HS-27A (cell line): ENCODE measurements around the gene SLIT3.

Experiments
- DNase-seq: peaks from one replicate; pipeline ENCODE4 v3.0.0-alpha.2; 2012; ENCODE audit warnings: low read depth, missing footprints

The SLIT3 gene

DNA sequence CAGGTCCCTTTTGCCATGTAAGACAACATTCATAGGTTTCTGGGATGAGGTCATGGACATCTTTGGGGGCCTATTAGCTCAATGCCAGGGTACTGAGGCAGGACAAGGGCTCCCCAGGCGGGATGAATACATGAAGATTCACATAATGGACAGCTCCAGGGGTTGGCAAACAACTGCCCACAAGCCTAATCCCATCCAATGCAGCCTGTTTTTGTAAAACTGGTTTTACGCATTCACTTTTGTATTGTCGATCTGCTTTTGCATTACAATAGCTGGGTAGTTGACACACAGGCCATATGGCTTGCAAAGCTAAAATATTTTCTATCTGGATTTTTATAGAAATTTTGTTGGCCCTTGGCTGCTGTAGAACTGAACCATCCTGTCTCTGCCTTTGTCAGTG, 473.3 kb downstream of the SLIT3 start:
- no peak for DNase-seq

DNA sequence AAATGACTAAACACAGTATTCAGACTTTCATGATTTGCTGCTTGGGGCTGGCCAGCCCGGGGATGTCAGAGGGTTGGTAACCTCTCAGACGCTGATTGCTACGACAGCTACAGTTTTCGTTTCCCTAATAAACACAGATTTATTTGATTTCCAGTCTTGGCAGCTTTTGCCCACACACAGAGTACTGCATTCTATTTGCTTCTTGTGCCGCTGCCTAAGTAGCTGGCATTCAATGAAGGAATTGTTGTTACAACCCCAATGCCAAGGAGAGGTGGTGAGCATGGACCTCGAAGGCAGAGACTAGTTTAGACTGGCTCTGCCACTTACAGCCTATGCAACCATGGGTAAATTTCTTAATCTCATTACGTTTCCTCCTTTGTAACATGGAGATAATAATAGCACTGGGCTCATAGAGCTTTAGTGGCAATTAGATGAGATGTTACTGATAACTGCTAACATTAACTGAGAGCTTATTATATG, 474.7 kb downstream of the SLIT3 start:
- no peak for DNase-seq

DNA sequence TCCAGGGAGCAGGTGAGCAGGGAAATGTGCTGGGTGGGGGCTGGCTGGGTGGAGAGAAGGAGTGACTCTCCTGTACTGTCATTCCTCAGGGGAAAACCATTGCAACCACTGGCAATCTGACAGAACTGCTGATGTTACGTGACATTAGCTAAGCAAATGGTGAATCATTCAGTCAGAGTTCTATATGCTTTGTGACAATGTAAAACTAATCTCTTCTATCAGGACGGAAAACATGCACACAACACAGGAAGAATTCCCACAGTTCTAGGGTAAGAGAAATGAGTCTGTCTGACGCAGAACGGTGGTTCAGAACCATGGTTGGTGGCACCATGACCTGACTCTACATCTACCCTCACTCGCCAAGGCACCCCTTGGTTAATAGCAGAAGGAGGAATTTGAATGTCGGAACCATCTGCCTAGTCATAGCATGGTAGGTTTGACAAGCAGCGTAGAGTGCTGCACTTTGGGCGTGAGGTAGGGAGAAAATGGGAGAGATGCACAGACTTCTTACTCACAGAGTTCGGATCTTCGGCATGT, 478.1 kb downstream of the SLIT3 start:
- DNase-seq, result no peak

DNA sequence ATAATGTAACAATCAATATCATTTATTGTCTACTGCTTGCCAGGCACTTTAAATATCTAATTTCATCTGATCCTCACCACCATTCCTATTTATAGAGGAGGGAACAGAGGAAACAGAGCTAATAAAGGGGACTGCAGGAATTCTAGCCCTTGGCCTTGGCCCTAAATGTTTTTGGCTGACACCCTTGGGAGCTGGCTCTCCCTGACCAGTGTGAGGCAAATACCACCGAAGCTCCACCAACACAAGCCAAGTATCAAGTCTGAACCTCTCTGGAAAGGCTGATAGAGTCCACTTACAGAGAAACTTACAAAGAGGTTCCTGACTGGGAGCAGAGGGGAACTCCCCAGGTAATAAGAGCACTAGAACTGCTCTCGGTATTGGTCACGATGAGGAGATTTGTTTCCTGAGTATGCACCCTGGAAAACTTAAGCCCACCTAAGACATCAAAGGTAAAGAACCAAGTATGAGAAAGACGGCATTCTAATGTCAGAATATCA, 478.6 kb downstream of the SLIT3 start:
- DNase-seq, result no peak

DNA sequence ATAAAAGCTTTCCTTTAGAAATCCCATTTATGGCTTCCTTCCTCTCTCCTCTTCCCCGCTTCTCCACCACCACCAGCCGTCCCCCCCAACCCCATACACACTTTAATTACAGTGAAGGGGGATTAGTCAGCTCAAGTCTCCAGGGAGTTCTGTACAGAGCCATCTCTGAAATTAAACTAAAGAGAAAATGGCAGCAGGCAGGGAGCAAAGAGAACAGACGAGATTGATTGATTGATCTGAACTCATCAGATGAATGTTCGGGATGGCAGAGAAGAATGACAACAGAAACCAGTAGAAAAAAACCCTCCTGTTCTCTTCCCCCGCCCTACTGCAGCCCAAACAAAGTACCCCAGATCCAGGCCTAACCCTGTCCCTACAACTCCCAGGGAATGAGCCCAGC, 480.1 kb downstream of the SLIT3 start:
- no peak for DNase-seq

DNA sequence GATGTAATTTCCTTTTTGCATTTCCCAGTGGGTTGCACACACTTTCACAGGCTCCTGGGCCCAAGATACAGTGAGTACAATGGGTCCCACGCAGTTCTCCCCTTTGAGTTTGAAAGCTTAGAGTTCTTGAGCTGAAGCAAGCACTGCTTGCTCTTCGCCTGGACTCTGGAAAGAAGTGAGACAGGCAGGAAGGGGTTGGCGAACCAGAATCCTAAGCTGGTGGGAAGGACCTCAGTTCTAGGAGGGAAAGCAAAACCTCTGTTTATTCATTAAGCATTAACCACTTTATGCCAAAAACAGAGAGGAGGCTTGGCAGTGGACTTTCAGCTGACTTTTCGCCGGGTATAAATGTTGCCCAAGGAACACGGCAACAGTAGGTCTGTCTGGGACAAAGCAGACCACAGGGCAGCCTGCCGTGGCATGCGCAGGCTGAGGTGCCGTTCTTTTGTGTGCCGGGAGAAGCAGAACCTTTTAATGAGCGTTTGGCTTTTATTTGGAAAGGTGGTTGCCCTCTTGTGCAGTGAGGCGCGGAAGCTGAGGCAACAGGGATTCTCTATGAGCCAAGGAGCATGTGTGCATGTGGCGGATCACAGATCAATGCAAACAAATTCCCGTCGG, 481.8 kb downstream of the SLIT3 start:
- no peak for DNase-seq

DNA sequence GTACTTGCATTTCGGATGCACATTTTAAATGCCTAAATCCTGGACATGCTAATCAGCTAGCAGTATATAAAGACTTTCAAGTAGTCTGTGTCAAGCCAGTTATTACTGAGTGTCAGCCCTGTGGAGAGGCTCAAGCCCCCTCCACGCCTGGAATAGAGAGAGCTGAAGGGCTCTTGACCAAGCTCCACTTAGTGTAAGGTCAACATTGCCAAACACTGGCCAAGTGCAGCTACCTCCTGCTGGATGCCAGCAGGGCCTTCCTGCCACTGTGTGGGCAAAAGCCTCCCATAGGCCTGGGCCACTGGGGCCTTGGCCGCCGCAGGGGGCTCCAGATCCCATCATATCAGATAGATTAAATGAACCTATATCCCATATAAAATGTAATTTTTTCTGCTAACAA, 482.4 kb downstream of the SLIT3 start:
- no peak for DNase-seq

DNA sequence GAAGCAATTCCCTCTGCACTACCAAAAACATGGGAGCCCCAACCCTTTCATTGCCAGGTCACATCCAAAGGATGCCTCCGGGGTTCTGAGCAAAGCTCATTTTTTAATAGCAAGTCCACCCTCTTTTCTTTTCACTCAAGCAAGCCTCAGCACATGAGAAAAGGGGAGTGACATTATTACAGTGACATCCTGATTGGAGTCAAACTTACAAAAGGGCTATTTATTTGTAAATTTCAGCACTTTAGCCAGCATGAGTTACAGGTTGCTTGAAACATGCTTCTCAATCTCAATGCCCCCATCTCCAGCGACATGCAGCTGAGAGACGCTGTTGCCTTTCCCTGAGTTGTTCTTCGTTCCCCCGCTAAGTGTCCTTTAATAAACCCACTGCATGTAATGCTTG, 483.3 kb downstream of the SLIT3 start:
- DNase-seq, result no peak

DNA sequence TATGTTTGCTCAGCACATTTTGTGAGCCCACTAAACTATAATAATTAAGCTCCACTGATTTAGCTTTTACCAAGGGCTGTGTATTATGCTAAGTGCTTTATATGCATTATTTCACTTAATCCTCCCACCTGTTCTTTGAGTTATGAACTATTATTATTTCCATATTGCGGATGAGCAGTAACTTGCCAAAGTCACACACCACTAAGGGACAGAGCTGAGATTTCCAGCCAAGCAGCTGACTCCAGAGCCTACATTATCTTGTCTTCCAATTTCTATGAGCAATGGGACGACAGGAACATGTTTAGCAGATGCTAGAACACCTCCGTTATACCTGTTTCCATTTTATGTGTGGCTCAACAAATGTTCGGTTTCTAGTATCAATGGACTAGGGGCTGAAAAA, 484.3 kb downstream of the SLIT3 start:
- DNase-seq, result no peak

DNA sequence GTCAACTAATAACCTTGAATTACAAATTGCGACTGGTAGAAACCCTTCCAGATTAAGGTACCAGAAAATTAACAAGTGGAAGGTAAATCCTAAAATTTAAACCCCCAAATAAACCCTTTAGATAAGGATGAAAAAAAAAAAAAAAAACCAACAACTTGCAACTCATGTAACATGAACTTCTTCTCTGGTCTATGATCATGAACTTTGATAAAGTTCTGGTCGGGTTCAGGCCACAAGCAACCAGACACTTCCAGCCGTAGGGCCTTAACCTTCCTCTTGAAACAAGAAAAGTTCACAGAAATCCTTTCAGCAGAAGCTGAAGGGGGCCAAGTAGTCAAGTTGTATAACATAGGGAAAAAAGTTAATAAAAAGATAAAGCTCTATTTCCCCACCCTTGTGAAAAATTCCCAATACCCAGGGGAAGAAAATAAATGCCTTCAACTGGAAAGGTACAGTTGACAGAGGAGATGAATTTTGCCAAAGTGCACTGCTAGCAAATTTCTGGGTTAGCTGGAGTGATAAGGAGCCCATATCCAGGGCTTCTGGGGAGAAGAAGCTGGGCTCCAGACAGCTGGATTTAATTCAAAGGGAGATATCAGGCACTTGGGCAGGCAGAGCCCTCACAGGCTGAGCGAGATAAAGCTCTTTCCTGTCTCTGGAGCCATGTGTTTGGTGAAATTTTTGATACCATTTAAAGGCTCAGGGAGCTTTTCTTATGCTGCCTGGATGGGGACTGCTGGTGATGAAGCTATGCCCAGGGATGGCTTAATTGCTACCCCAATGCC, 487.6 kb downstream of the SLIT3 start:
- no peak for DNase-seq

DNA sequence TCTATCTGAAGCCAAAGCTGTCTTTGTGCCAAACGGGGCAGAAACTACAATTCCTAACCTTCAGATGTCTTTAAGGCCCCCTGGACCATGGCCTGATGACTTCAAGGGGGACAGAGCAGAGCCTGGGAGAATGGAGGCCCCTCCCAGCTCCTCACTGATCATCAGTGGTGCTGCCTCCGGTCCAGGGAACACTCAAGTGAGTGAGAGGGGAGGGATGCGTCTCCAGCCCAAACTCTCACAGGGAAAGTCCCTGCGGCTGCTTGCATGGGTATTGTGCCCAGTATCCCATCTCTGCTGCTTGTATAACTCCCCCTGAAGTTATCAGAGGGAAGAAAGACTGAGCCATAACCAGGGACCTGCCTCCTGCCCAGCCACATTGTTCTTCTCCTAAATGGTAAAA, 490.3 kb downstream of the SLIT3 start:
- no peak for DNase-seq

DNA sequence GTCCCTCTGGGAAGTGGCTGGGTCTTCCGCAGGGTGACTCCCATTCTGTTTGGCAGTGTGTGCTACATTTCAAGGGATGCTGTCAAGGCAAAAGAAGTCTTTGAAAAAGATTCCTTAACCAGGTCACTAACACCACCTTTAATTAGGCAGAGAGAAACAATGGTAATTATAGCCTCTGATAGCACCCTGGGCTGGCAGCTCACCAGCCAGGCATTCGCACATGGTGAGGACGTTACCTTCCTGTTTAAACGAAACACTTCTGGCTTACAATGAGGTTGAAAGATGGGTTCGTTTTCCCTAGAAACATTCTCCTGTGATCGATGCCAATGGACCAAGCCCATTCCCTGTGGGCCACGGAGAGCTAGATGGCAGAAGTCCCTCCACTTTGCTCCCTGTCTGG, 491.7 kb downstream of the SLIT3 start:
- no peak for DNase-seq

DNA sequence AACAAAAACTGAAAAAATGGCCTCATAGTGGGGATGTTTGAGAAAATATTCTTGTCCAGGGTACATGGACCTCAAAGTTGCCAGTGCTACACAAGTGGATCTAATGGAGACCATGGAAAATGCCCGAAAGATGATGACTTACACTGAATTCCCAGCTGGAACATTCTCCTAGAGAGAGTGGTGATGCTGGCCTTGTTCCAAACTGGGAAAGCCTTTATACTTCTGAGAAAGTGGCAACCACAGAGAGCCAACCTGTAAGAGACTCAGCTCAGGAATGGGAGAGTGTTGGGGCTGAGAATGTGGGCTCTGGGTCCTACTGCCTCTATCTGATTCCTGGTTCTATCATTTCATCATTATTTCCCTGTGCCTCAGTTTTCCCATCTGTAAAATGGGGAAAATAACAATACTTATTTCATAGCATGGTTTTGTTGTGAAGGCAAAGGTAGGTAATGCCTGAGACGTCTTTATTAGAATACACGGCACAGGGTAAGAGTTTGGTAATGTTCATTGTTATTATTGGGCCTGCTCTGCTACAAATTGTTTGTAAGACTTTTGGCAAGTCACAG, 492.8 kb downstream of the SLIT3 start:
- no peak for DNase-seq

DNA sequence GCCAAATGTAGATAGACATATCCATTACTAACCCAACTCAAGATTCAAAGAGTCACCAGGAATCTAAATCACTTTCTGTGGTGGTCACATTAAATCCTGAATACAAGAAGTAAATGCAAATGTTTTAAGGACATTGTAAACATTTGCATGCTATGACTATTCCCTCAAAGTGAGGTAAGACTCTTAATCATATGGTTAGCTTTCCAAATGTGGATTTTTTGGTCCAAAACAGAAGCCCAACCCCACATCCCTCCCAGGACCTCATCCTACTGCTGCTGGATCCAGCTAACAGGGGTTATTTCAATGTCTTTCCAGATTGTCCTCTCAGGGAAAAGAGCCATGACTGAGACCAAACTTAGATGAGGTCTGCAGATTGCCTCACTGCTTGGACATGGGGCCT, 493.7 kb downstream of the SLIT3 start:
- DNase-seq, result no peak

DNA sequence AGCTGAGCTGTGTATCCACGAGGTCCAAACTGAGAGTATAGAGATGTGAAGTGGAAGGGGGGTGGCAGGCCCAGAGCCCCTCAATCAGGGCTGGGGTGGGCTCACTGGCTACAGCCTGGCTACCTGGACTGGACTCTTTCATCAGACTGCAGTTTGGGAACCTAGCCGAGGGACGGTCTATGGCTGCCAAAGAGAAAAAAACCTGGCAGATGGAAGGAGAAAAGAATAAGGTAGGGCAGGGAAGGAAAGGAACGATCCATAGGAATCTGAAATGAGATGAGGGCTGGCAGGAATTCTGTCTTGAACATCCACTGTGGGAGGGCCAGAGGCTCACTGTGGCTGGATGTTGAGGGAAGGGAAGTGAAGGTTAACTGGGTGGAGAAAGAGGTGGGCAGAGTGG, 497.4 kb downstream of the SLIT3 start:
- DNase-seq, result no peak

DNA sequence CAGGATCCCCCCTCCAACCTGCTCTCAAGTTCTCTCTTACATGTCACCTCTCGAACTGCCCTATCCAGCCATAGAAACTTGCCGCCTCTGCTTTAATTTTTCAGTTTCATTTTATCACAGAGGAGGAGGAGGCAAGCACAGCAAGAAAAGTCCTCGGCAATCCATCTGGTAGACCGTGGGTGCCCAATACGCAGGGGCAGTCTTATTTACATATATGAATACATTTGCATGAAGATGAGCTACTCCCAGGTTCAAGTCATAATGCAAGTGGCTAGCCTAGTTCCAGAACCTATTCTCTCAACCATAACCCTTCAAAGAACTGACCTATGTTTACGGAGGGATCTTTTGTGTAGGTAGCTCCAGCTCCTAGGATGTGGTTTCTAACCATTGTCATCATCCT, 498.6 kb downstream of the SLIT3 start:
- DNase-seq, result no peak

DNA sequence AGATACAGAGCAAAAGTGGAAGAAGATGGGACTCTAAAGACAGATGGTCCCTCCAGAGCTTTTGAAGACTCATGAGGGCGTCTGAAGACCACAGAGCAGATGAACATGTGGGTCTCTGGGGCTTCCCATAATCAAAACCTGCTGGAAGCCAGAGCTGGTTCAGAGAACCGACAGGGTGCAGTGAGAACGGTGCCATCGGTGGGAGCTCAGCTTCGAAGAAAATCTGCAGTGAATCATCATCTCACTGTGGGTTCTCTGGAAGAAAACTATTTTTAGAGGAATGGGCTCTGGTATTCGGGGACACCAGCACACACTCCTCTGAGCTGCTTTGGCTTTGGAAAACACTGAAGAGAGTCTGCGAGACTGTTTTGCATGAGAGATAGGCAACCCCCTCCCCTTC, 499.4 kb downstream of the SLIT3 start:
- no peak for DNase-seq

DNA sequence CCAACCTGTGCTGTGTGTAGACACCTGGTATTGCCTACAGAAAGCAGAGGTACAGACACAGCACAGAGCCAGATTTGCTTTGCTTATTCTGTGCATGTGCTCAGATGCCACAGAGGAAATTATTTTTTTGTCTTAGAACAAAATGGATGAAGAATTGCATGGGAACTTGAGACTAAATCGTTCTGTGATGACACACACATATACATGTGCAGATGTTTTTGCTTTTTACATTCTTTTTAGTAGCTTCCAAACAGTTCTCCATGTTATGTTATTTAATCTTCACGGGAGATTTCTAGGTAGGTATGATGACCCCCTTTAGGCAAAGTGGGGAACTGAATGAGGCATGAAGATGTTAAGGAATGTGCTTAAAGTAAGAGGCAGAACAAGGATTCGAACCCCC, 500.2 kb downstream of the SLIT3 start:
- DNase-seq, result no peak

DNA sequence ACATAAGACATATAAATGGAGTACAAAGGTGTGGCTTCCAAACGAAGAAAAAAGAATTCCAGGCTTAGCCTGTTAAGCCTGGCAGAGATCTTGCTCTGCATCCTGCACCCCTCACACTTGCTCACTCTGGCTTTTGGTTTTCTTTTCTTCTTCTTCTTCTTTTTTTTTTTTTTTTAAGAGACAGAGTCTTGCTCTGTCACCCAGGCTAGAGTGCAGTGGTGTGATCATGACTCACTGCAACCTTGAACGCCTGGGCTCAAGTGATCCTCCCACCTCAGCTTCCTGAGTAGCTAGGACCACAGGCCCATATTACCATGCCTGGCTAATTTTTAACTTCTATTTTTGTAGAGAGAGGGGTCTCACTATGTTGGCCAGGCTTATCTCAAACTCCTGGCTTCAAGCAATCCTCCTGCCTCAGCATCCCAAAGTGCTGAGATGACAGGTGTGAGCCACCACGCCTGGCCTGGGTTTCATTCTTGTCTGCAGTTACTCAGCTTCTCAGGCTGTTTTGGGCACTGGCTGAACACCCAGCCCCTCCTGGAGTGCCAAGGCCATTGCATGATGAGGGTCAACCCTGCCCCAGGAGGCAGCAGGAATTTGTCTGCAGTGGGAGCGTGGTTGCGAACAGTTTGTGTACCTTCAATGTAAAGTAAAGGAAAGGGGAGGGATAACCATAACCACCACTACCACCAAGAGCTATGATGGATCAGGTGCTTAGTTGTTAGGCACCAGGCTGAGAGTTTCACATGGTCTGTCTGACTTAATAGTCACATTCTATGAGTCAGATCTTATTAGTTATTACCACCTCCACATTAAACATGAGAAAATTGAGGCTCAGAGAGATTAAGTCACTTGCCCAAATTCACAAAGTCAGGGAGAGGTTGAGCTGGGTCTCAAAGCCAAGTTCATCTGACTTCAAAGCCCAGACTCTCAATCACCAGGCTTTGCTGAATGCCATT, 502.6 kb downstream of the SLIT3 start:
- DNase-seq, result no peak

DNA sequence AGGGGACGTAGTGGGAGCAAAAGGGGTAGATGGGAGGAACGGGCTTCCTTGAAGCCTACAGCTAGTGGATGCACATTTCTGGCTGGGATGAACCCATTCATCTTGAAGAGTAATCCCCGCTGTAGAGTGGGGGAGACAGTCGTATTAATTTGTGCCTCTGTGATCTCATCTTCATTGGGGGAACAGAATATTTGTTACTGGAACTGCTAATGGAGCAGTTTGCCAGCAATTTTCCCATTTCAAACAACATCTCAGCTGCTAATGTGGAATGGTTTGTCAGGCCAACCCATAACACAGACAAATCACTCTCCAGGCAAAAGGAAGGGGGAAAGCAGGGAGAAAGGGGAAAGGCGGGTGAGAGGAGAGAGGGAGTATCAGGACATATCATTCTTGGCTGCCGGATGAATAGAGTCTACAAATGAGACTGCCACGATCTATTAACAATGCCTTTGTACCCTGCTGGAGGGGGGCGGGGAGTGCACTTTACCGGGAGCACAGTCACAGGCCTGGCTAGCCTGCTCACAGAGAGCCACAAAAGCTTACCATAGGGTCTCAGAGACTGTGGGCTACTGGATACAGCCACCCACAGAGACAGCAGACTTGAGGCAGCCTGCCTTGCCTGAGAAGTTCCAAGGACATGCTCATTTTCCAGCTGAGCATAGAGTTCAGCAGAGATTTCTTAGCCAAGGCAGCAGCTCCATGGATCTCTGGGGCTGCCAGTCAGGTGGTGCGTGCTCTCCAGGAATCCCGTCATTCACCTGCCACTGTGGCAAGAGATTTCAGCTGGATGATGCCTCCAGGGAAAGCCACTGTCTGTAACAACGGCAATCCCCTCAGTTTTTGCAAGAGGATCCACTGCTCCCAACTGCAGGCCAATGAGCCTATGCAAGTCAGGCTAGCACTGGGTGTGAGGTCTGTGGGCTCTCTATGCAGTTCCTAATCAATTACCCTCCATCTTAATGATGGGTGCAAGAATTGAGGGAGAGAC, 504.1 kb downstream of the SLIT3 start:
- DNase-seq, result no peak

DNA sequence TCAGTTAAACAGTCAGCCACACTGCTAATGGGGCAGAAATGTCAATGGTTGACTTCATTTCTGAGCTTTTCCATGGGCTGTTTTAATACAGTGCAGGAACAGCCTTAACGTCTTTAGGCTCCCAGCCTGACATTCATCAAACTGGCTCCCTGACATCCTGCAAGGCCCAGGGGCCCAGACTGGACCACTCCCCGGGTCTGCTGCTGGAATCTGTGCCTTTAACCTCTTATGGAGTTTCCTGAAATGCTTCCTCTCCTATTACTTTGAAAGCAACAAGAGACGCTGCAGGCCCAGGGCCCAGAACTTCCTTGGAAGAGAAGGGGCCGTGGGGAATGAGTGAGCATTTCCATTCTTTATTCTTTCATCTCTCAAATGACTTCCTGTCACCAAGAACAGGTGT, 504.9 kb downstream of the SLIT3 start:
- no peak for DNase-seq
